IMR-90 (cell line): ENCODE data around the gene LLGL2. TPM values are rescaled to one million over a fixed set of nuclear protein-coding genes. Genes with fewer than 3 reads are reported as not detected.

ENCODE experiments used
- ATAC-seq: fragments of 200-7000 bp; cut with Tn5 transposase; 2 replicates; pipeline ENCODE4 v1.9.1; 2020; ENCODE audit warnings: low read depth, mild to moderate bottlenecking, moderate library complexity
- BruUV-seq: library from RNA; stranded (reverse); fragments of 400-500 nt; replicated peaks from 2 replicates; lab custom pipeline; 2021; lab: Mats Ljungman, UMichigan
- CTCF ChIA-PET: fragments of 300-600 bp; formaldehyde crosslinking; extraction: SDS; loops from one replicate; lab custom pipeline; 2021; ENCODE audit warnings: antibody characterized with exemption; lab: Yijun Ruan, JAX
- POLR2A ChIA-PET: fragments of 300-600 bp; sonication (Branson Sonifier 250); formaldehyde crosslinking; loops from one replicate; lab custom pipeline; 2022; ENCODE audit warnings: antibody characterized with exemption; ENCODE audit not compliant: unreplicated experiment; lab: Charles Lee
- DNase-seq: peaks from one replicate; pipeline ENCODE4 v3.0.0; 2013
- H2AFZ ChIP-seq: replicated peaks from 2 replicates; pipeline ENCODE3; 2013; ENCODE audit warnings: low read length, mild to moderate bottlenecking; ENCODE audit not compliant: poor library complexity
- H2AK5ac ChIP-seq: 2 replicates; pipeline ENCODE4 v1.6.1; 2013; ENCODE audit warnings: low read depth, low read length, inconsistent platforms
- H2AK9ac ChIP-seq: replicated peaks from 2 replicates; pipeline ENCODE3; 2013; ENCODE audit warnings: mild to moderate bottlenecking, low read depth, low read length, moderate library complexity; ENCODE audit not compliant: poor library complexity
- H2BK120ac ChIP-seq: 2 replicates; pipeline ENCODE4 v1.6.1; 2013; ENCODE audit warnings: low read depth, low read length, inconsistent platforms
- H2BK15ac ChIP-seq: 3 replicates; pipeline ENCODE4 v1.6.1; 2013; ENCODE audit warnings: low read depth, low read length, inconsistent platforms
- H2BK20ac ChIP-seq: 2 replicates; pipeline ENCODE4 v1.6.1; 2013; ENCODE audit warnings: low read depth, mild to moderate bottlenecking, inconsistent platforms, low read length, moderate library complexity
- H2BK5ac ChIP-seq: 2 replicates; pipeline ENCODE4 v1.6.1; 2013; ENCODE audit warnings: mild to moderate bottlenecking, low read depth, low read length, inconsistent platforms; ENCODE audit not compliant: poor library complexity, severe bottlenecking
- H3K14ac ChIP-seq: replicated peaks from 2 replicates; pipeline ENCODE4 v1.6.1; 2013; ENCODE audit warnings: low read depth, low read length, inconsistent platforms
- H3K18ac ChIP-seq: 2 replicates; pipeline ENCODE4 v1.6.1; 2013; ENCODE audit warnings: low read depth, low read length, control low read depth
- H3K23ac ChIP-seq: 2 replicates; pipeline ENCODE4 v1.6.1; 2013; ENCODE audit warnings: low read depth, low read length, inconsistent platforms
- H3K27ac ChIP-seq: 2 replicates; pipeline ENCODE4 v1.5.1; 2013; ENCODE audit warnings: mild to moderate bottlenecking, control low read depth, low read length; ENCODE audit not compliant: insufficient read depth
- H3K27me3 ChIP-seq: 2 replicates; pipeline ENCODE4 v1.6.1; 2013; ENCODE audit warnings: low read length; ENCODE audit not compliant: control insufficient read depth, insufficient read depth
- H3K36me3 ChIP-seq: 2 replicates; pipeline ENCODE4 v1.6.1; 2013; ENCODE audit warnings: low read length, mixed read lengths; ENCODE audit not compliant: control insufficient read depth, insufficient read depth
- H3K4ac ChIP-seq: 2 replicates; pipeline ENCODE4 v1.6.1; 2013; ENCODE audit warnings: low read depth, low read length, inconsistent platforms
- H3K4me1 ChIP-seq: 2 replicates; pipeline ENCODE4 v1.6.1; 2013; ENCODE audit warnings: low read length, mixed read lengths; ENCODE audit not compliant: control insufficient read depth, insufficient read depth
- H3K4me2 ChIP-seq: 2 replicates; pipeline ENCODE4 v1.6.1; 2013; ENCODE audit warnings: low read depth, mild to moderate bottlenecking, control low read depth, low read length, moderate library complexity
- H3K4me3 ChIP-seq: 2 replicates; pipeline ENCODE4 v1.5.1; 2013; ENCODE audit warnings: low read depth, mild to moderate bottlenecking, control low read depth, low read length, moderate library complexity; ENCODE audit not compliant: insufficient read depth
- H3K56ac ChIP-seq: 2 replicates; pipeline ENCODE4 v1.6.1; 2013; ENCODE audit warnings: low read length, inconsistent platforms; ENCODE audit not compliant: insufficient read depth; ENCODE audit errors: extremely low read depth
- H3K79me1 ChIP-seq, 2 experiments: 2 replicates each; pipeline ENCODE4 v1.6.1; 2013; ENCODE audit warnings: low read length in 2 of 2, inconsistent platforms in 1 of 2, low read depth in 1 of 2
- H3K9ac ChIP-seq: 2 replicates; pipeline ENCODE4 v1.6.1; 2013; ENCODE audit warnings: low read depth, low read length, control low read depth
- H3K9me1 ChIP-seq: 2 replicates; pipeline ENCODE4 v1.6.1; 2013; ENCODE audit warnings: low read length, inconsistent platforms; ENCODE audit not compliant: insufficient read depth
- H3K9me3 ChIP-seq: 2 replicates; pipeline ENCODE4 v1.6.1; 2013; ENCODE audit warnings: low read length; ENCODE audit not compliant: control insufficient read depth, insufficient read depth
- H4K20me1 ChIP-seq: 2 replicates; pipeline ENCODE4 v1.6.1; 2013; ENCODE audit warnings: low read length, inconsistent platforms; ENCODE audit not compliant: insufficient read depth
- H4K5ac ChIP-seq: 2 replicates; pipeline ENCODE4 v1.6.1; 2013; ENCODE audit warnings: mild to moderate bottlenecking, low read depth, low read length, control low read depth
- H4K8ac ChIP-seq, 2 experiments: 2 replicates each; pipeline ENCODE4 v1.6.1; 2013; ENCODE audit warnings: low read depth in 2 of 2, low read length in 2 of 2, control low read depth in 1 of 2, inconsistent platforms in 1 of 2
- H4K91ac ChIP-seq: 2 replicates; pipeline ENCODE4 v1.6.1; 2013; ENCODE audit warnings: low read depth, low read length, inconsistent platforms; ENCODE audit not compliant: insufficient read depth
- BHLHE40 ChIP-seq: fragments of 150-350 bp; IDR thresholded peaks from 2 replicates; pipeline ENCODE4 v1.6.1; 2016; ENCODE audit warnings: mild to moderate bottlenecking, low read depth, low read length
- CEBPB ChIP-seq: IDR thresholded peaks from 2 replicates; pipeline ENCODE4 v1.6.1; 2012; ENCODE audit warnings: low read depth, low read length, improper control_type of control experiment
- CHD1 ChIP-seq: IDR thresholded peaks from 2 replicates; pipeline ENCODE4 v1.6.1; 2012; ENCODE audit warnings: low read depth, low read length, improper control_type of control experiment
- FOS ChIP-seq: fragments of 150-350 bp; IDR thresholded peaks from 2 replicates; pipeline ENCODE4 v1.6.1; 2016; ENCODE audit warnings: low read depth, low read length
- MAFK ChIP-seq: IDR thresholded peaks from 2 replicates; pipeline ENCODE4 v1.6.1; 2012; ENCODE audit warnings: low read depth, low read length, improper control_type of control experiment
- MAZ ChIP-seq: IDR thresholded peaks from 2 replicates; pipeline ENCODE4 v1.6.1; 2012; ENCODE audit warnings: low read depth, mild to moderate bottlenecking, low read length, improper control_type of control experiment, moderate library complexity, borderline replicate concordance
- MXI1 ChIP-seq: IDR thresholded peaks from 2 replicates; pipeline ENCODE4 v1.6.1; 2012; ENCODE audit warnings: low read depth, mild to moderate bottlenecking, low read length, moderate library complexity, borderline replicate concordance
- NFE2L2 ChIP-seq: fragments of 150-350 bp; IDR thresholded peaks from 2 replicates; pipeline ENCODE4 v1.6.1; 2016; ENCODE audit warnings: low read depth, mild to moderate bottlenecking, low read length
- POLR2A ChIP-seq: IDR thresholded peaks from 2 replicates; pipeline ENCODE4 v1.6.1; 2012; ENCODE audit warnings: mild to moderate bottlenecking, low read depth, low read length
- RAD21 ChIP-seq: IDR thresholded peaks from 2 replicates; pipeline ENCODE4 v1.6.1; 2012; ENCODE audit warnings: low read length, improper control_type of control experiment
- RCOR1 ChIP-seq: IDR thresholded peaks from 2 replicates; pipeline ENCODE4 v1.6.1; 2012; ENCODE audit warnings: mild to moderate bottlenecking, low read length, improper control_type of control experiment; ENCODE audit not compliant: insufficient replicate concordance
- RFX5 ChIP-seq: IDR thresholded peaks from 2 replicates; pipeline ENCODE4 v1.8.0; 2012; ENCODE audit warnings: low read depth, mild to moderate bottlenecking, low read length, moderate library complexity
- SMC3 ChIP-seq: fragments of 150-350 bp; IDR thresholded peaks from 2 replicates; pipeline ENCODE4 v1.6.1; 2016; ENCODE audit warnings: low read depth, mild to moderate bottlenecking, antibody characterized with exemption, low read length, moderate library complexity
- WGBS, 2 experiments: methylation state at CpG; one replicate each; pipeline versions ENCODE4 v1.1.5 to v1.1.7; 2013; ENCODE audit warnings: missing lambda C conversion rate in 2 of 2; ENCODE audit not compliant: insufficient read length in 1 of 2; ENCODE audit errors: extremely low coverage in 2 of 2; 5-methylcytosine and 5-hydroxymethylcytosine counted together
- dilution Hi-C: fragments of 300-500 bp; cut with HindIII; formaldehyde crosslinking; loops from one replicate; pipeline ENCODE4 v1.14.3; 2018; ENCODE audit warnings: low sequenced_read_pairs; ENCODE audit not compliant: unreplicated experiment
- in situ Hi-C: fragments of 300-500 bp; cut with MboI; formaldehyde crosslinking; loops from 3 replicates; pipeline ENCODE4 v1.14.3; 2019; ENCODE audit warnings: low sequenced_read_pairs, inconsistent platforms, mixed read lengths
- intact Hi-C: fragments of 100-400 bp; cut with micrococcal nuclease; formaldehyde crosslinking; loops from 2 replicates; pipeline ENCODE4 v1.10.0; 2022
- polyA plus RNA-seq, 3 experiments: library from polyadenylated mRNA; depleted of rRNA; stranded (reverse); fragments of >200 nt; gene quantifications; 2 replicates each; pipeline ENCODE4 v1.2.3, GENCODE V29; 2012; ENCODE audit warnings: low replicate concordance in 1 of 3
- total RNA-seq: library from RNA; depleted of rRNA; stranded (reverse); fragments of >200 nt; gene quantifications from 2 replicates; pipeline ENCODE4 v1.2.3, GENCODE V29; 2012
- TF ChIP-seq, protein P1 (sequence below): conservative IDR thresholded peaks from 2 replicates; pipeline ENCODE4 v1.5.1; 2012; ENCODE audit warnings: mild to moderate bottlenecking, low read depth, low read length, improper control_type of control experiment
- TF ChIP-seq, protein P2 (sequence below): fragments of 150-350 bp; IDR thresholded peaks from 2 replicates; pipeline ENCODE4 v1.6.1; 2017; ENCODE audit warnings: mild to moderate bottlenecking, antibody characterized with exemption, low read length, low read depth
- TF ChIP-seq, protein P3 (sequence below): fragments of 150-350 bp; IDR thresholded peaks from 2 replicates; pipeline ENCODE4 v1.6.1; 2016; ENCODE audit warnings: low read depth, mild to moderate bottlenecking, low read length, moderate library complexity, borderline replicate concordance

LLGL2 gene
- total and polyA plus RNA-seq, 2 of the 4 experiments (the other 2 are of a cell fraction): 0.54 to 0.72 TPM

DNA sequence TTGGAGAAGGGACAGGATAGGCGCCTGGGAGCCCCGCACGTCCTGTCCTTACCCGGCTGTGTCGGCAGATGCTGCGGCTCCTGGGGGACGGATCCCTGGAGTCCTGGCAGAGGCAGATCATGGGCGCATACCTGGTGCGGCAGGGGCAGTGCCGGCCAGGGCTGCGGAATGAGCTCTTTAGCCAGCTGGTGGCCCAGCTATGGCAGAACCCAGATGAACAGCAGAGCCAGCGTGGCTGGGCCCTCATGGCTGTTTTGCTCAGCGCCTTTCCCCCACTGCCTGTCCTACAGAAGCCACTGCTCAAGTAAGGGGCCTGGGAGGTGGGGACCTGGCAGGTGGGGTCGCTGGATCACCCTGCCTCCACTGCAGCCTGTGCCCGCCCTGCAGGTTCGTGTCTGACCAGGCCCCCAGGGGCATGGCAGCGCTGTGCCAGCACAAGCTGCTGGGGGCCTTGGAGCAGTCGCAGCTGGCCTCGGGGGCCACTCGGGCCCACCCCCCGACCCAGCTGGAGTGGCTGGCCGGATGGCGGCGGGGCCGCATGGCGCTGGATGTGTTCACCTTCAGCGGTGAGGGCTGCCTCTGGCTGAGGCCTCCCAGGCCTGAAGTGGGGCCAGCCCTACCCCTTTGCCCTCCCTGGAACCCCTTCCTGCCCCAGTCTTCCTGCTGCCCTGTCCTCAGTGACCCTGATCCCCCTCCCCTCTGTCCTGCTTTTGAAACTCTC lies 87.6 kb downstream of the LLGL2 start:
- H3K4me3 ChIP-seq: no peak overlapping the region
- no peaks in the 10 kb centered on the region for H3K9me3 ChIP-seq
- CTCF ChIA-PET: interaction anchor here (0.7 kb wide), 1 partner anchor 33 kb away, joined by 5 read pairs; no protein-coding TSS in a partner anchor
- H2AFZ ChIP-seq: no peak overlapping the region
- no peak overlapping the region for H3K18ac ChIP-seq
- ATAC-seq: no peak
- in situ Hi-C loops: no loop called here
- intact Hi-C loops: no loop called here
- no peaks in the 10 kb centered on the region for H3K9me1 ChIP-seq
- H4K20me1 ChIP-seq: no peaks in the 10 kb centered on the region
- no peak overlapping the region for H3K9ac ChIP-seq
- no peak overlapping the region for H4K91ac ChIP-seq
- BruUV-seq: no TSS peak
- no peak overlapping the region for H2BK15ac ChIP-seq
- H2AK9ac ChIP-seq: no peak overlapping the region
- no peak overlapping the region for H3K4ac ChIP-seq
- H3K27me3 ChIP-seq: peaks cover 12% of the 10 kb centered on the region
- TF ChIP-seq CHD1 (no peak), MXI1 (no peak), MAFK (no peak), SMC3 (no peak), RFX5 (no peak), MAZ (no peak), BHLHE40 (no peak), NFE2L2 (no peak), RAD21 (no peak), FOS (no peak), RCOR1 (no peak), CEBPB (no peak), POLR2A (no peak)
- TF ChIP-seq, protein P1, sequence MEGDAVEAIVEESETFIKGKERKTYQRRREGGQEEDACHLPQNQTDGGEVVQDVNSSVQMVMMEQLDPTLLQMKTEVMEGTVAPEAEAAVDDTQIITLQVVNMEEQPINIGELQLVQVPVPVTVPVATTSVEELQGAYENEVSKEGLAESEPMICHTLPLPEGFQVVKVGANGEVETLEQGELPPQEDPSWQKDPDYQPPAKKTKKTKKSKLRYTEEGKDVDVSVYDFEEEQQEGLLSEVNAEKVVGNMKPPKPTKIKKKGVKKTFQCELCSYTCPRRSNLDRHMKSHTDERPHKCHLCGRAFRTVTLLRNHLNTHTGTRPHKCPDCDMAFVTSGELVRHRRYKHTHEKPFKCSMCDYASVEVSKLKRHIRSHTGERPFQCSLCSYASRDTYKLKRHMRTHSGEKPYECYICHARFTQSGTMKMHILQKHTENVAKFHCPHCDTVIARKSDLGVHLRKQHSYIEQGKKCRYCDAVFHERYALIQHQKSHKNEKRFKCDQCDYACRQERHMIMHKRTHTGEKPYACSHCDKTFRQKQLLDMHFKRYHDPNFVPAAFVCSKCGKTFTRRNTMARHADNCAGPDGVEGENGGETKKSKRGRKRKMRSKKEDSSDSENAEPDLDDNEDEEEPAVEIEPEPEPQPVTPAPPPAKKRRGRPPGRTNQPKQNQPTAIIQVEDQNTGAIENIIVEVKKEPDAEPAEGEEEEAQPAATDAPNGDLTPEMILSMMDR: no peak
- TF ChIP-seq, protein P2, sequence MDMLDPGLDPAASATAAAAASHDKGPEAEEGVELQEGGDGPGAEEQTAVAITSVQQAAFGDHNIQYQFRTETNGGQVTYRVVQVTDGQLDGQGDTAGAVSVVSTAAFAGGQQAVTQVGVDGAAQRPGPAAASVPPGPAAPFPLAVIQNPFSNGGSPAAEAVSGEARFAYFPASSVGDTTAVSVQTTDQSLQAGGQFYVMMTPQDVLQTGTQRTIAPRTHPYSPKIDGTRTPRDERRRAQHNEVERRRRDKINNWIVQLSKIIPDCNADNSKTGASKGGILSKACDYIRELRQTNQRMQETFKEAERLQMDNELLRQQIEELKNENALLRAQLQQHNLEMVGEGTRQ: no peak
- TF ChIP-seq, protein P3, sequence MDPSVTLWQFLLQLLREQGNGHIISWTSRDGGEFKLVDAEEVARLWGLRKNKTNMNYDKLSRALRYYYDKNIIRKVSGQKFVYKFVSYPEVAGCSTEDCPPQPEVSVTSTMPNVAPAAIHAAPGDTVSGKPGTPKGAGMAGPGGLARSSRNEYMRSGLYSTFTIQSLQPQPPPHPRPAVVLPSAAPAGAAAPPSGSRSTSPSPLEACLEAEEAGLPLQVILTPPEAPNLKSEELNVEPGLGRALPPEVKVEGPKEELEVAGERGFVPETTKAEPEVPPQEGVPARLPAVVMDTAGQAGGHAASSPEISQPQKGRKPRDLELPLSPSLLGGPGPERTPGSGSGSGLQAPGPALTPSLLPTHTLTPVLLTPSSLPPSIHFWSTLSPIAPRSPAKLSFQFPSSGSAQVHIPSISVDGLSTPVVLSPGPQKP: no peak
- no peaks in the 10 kb centered on the region for H3K79me1 ChIP-seq
- no peak overlapping the region for H4K8ac ChIP-seq
- H3K4me1 ChIP-seq: no peaks in the 10 kb centered on the region
- H2BK120ac ChIP-seq: no peak overlapping the region
- no peaks in the 10 kb centered on the region for H3K36me3 ChIP-seq
- dilution Hi-C loops: no loop called here
- H3K14ac ChIP-seq: no peak overlapping the region
- no peak overlapping the region for H2BK5ac ChIP-seq
- H3K27ac ChIP-seq: no peak overlapping the region
- H2AK5ac ChIP-seq: no peak overlapping the region
- no peak overlapping the region for H4K5ac ChIP-seq
- H3K56ac ChIP-seq: no peak overlapping the region
- no peak overlapping the region for H3K4me2 ChIP-seq
- DNase-seq: no peak
- WGBS, 2 experiments: 79% methylated on average over 18 of the region's 27 CpGs; no CpG with 5 or more reads in 1 of the 2 experiments
- POLR2A ChIA-PET: no interaction called here
- no peak overlapping the region for H2BK20ac ChIP-seq
- H3K23ac ChIP-seq: no peak overlapping the region
